ENCODE measurements around the gene AGR2. TPM values are rescaled to one million over a fixed set of nuclear protein-coding genes. Genes with fewer than 3 reads are reported as not detected.

The AGR2 gene
- polyA plus RNA-seq, 3 donors: 59.1 to 74.6 (median 66.8) TPM

DNA sequence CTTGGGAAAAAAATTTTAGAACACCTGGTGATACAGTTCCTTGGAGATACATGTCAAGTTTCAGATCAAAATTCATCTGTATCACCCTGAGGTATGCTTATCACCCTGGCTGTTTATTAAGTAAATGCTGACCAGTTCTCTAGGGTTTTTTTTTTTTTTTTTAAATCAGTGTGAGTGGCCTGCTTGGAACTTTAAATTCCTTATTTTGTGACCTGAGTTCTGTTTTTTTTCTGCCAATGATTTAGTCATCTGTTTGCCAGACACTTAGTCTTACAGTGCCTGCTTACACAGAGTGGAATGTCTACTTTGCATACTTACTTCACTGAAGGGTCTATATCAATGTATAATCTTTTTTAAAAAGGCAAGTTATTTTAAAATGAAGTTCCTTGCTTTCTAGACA lies 49.4 kb downstream of the AGR2 start:
- no peak for DNase-seq (ENCODE audit: extremely low read depth in 1 of 11, low read depth in 9 of 11, low spot score in 4 of 11)

DNA sequence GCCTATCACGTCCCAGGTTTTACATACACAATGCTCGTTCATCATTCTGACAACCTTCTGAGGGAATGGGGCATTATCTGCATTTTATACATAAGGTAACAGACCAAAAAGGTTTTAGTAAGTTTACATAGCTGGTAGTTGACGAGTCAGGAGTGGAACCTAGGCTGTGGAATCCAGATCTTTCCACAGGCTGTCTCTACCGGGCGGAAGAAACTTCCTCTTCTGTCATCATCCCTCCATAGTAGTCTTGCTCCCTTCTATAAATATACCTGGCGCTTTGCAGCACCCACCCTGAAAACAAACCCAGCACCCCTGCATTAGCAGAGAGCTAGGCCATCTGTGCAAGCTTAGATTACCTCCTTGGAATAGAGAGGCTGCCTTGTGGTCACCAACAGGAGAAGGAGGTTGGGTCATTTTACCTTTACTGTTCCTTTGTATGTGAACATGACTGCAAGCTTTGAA lies 49.9 kb downstream of the AGR2 start:
- no peak for DNase-seq (ENCODE audit: extremely low read depth in 1 of 11, low read depth in 9 of 11, low spot score in 4 of 11)

- DNase-seq (ENCODE audit: extremely low read depth in 1 of 11, low read depth in 9 of 11, low spot score in 4 of 11): peak in 5 of 11 donors; percentile 22 to 41 (median 27)
Measured at GRCh38 chr7:16753932-16754855, 50.6 kb downstream of the AGR2 start.

DNA sequence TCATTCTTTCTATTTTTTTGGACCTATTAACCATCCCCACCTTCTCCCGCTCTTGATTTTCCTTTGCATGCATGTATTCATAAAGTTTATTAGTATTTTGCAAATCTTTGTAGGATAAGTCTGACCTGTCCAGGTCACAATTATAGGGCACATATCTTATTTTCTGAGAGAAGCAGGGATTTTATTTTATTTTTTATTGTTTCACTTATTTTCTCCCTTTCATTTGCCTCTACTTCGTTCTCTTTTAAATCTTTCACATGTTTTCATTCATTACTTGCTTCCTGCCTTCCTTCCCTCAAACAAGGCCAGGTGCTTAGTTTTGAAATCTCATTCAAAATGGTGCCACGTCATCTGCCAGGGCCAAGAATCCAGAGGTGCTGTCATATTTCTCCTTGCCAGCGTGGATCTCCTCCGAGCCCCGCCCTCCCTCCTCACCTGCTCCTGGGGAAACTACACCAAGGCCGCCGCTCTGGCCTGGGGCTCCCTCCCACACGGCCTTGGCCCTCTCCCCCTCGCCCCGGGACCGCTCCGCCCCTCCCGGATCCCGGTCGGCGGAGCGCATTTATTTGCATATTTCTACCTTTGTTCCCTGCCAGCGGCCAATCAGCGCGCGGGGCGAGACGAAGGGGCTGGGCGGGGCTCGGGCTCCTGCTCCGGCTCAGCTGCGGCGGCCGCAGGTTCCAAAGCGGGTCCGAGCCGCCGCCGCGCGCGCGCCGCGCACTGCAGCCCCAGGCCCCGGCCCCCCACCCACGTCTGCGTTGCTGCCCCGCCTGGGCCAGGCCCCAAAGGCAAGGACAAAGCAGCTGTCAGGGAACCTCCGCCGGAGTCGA lies 51.5 kb downstream of the AGR2 start, which contains the start of gene TSPAN13:
Gene TSPAN13 (plus strand): TSS at position 654 of the 830 bp plus-strand sequence. CDS start 213 bp downstream, outside the sequence.
- DNase-seq (ENCODE audit: extremely low read depth in 1 of 11, low read depth in 9 of 11, low spot score in 4 of 11): peak; percentile 50 to 81 (median 72)

DNA sequence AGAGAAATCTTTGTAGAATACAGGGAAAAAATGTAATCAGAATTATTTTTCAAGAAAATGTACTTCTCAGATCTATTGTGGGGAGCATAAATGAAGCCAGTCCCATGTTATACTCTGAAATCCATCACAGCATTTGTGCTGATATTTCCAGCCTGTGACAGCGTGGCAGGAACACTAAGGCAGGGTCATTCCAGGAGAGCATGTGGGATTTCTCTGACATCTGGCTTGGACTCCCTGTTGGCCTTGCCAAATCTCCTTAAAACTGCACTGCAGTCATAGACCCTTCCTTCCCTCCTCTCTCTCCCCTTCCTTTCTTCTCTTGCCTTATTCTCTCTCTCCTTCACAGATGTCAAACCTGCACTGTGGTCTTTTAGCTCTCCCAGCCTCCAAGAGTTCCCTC lies 57.7 kb downstream of the AGR2 start:
- no peak for DNase-seq (ENCODE audit: extremely low read depth in 1 of 11, low read depth in 9 of 11, low spot score in 4 of 11)

GRCh38 chr7:16745645-16746044 lies 59.2 kb downstream of the AGR2 start:
- no peak for DNase-seq (ENCODE audit: extremely low read depth in 1 of 11, low read depth in 9 of 11, low spot score in 4 of 11)

DNA sequence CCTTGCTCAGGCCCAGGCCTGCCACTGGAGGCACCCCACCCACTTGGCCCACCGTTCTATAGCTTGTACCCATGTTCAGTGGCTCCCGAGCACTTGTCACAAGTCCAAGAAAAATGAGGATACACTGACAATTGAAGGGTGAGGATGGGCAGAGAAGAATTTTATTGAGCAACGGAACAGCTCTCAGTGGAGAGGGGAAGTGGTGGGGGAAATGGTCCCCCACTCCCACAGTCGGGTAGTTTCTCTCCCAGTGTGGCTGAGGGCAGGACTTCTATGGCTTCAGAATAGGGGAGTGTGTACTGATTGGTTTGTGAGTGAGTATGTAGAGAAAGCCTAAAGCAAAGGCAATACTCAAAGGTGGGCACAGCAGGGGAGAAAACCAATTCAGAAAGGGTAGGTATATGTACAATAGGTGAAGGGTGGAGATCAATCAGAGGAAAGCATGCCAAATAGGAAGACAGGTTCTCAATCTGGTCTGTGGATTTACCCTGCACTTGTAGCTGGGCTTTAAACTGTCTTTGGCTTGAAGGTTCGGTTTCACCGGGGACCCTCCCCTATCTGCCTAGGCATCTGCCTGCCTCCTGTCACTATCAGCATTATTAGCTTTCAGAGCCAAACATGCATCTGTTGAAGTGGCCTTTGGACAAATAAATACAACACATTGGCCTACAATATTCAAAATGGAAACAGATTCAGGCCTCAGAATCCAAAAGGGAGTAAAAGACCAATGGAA lies 60.1 kb downstream of the AGR2 start:
- no peak for DNase-seq (ENCODE audit: extremely low read depth in 1 of 11, low read depth in 9 of 11, low spot score in 4 of 11)

GRCh38 chr7:16743236-16743635 lies 61.6 kb downstream of the AGR2 start:
- DNase-seq (ENCODE audit: extremely low read depth in 1 of 11, low read depth in 9 of 11, low spot score in 4 of 11): no peak

DNA sequence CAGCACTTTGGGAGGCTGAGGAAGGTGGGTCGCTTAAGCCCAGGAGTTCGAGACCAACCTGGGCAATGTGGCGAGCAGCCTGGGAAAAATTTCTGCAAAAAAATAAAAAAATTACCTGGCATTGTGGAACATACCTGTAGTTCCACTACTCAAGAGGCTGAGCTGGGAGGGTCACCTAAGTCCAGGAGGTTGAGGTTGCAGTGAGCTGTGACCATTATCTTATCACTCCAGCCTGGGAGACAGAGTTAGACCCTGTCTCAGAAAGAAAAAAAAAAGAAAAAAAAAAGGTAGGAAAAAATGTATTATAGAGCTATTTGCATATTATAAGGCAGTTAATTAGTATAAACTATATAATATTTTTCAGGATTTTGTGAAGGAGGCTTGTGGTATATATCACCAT lies 62.3 kb downstream of the AGR2 start:
- no peak for DNase-seq (ENCODE audit: extremely low read depth in 1 of 11, low read depth in 9 of 11, low spot score in 4 of 11)

Other genes with a start within 250 kb of the AGR2 start
- gene ANKMY2, start 159.2 kb downstream of the AGR2 start, polyA plus RNA-seq (ENCODE audit: insufficient read length in 3 of 3): 10 to 100 TPM; 28.4 to 37.9 (median 36.3) TPM
- 10 to 100 TPM; 74.7 to 87.0 (median 75.4) TPM for gene BZW2, start 158.8 kb downstream of the AGR2 start, polyA plus RNA-seq (ENCODE audit: insufficient read length in 3 of 3)
- gene TSPAN13, start 51.2 kb downstream of the AGR2 start, polyA plus RNA-seq (ENCODE audit: insufficient read length in 3 of 3): 10 to 100 TPM; 22.2 to 27.8 (median 27.2) TPM
- 1 to 10 TPM in 2 of 3 donors, under 1 TPM in 1; 0.90 to 4.9 (median 2.5) TPM for gene AGR3, start 77.0 kb upstream of the AGR2 start, polyA plus RNA-seq (ENCODE audit: insufficient read length in 3 of 3)

Measured in renal cortex interstitium (tissue), 11 donors.